GM19193 (cell line): ENCODE data around the gene NOB1.

Experiments used
- POLR2A ChIP-seq: IDR thresholded peaks from 4 replicates; pipeline ENCODE4 v1.6.1; 2011; ENCODE audit not compliant: insufficient read depth, insufficient read length; ENCODE audit errors: extremely low read depth

The NOB1 gene

GRCh38 chr16:69768666-69769065 is 13.9 kb upstream of the NOB1 start:
- TF ChIP-seq POLR2A, result no peak

DNA sequence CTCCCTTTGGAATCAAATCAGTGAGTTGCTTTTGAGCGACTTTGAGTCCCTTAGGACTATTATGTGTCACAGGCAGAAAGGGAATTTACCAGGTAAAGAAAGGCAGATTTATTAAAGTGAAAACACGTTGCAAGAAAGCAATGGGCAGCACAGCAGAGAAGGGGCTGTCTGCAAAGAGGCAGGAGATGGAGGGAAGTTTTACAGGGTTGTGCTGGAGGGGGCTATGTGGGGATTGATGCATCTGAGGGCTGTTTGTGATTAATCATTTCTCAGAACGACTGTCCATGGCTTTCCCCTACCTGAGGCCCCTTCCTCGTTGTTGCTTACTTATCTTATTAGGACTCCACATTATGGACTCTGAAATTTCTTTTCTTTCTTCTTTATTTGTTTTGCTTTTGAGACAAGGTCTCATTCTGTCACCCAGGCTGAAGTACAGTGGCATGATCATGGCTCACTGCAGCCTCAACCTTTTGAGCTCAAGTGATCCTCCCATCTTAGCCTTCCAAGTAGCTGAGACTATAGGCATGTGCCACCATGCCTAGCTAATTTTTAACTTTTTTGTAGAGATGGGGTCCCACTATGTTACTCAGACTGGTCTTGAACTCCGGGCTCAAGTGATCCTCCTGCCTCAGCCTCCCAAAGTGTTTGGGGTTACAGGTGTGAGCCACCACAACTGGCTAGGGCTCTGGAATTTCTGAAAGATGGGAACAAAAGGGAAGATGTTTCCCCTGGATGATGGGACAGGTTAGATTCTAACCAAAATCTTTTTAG is 12.9 kb upstream of the NOB1 start:
- TF ChIP-seq POLR2A, result no peak

GRCh38 chr16:69763599-69763942 is 8.8 kb upstream of the NOB1 start:
- no peak for TF ChIP-seq POLR2A

DNA sequence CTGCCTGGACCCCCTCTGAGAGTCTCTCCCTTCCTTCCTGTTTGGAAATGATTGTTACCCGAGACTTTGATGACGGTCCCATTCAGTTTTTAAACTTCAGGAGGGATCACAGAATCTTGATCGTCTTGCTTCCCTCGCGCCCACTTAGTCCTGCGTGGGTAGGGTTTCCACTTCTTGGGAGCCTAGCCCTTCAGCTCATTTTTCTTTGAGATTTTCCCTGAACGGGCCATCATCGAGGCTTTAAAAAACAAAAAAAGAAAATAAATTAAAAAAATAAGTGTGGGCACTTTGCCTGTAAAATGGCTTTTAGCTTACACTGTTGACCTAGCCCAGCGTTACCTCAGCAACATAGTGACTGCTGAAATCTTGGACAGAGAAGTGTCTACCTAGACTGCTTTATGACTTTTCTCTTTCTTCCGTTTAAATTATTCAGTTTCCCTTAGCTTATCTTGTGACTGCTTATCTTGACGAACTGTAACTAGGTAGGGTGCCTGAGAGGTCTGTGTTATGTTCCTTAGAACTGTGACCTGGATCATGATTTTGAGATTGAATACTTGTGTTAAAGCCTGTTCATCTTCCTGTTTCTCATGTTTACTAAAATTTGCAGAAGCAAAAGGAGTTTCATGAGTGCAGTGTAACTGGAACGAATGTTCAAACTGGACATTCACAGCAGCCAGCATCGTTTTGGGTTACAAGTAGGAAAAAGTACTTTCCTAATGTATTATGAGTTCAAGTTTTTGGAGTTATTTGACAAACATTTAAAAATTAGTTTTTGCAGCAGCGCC is 8.3 kb upstream of the NOB1 start:
- TF ChIP-seq POLR2A, result no peak

DNA sequence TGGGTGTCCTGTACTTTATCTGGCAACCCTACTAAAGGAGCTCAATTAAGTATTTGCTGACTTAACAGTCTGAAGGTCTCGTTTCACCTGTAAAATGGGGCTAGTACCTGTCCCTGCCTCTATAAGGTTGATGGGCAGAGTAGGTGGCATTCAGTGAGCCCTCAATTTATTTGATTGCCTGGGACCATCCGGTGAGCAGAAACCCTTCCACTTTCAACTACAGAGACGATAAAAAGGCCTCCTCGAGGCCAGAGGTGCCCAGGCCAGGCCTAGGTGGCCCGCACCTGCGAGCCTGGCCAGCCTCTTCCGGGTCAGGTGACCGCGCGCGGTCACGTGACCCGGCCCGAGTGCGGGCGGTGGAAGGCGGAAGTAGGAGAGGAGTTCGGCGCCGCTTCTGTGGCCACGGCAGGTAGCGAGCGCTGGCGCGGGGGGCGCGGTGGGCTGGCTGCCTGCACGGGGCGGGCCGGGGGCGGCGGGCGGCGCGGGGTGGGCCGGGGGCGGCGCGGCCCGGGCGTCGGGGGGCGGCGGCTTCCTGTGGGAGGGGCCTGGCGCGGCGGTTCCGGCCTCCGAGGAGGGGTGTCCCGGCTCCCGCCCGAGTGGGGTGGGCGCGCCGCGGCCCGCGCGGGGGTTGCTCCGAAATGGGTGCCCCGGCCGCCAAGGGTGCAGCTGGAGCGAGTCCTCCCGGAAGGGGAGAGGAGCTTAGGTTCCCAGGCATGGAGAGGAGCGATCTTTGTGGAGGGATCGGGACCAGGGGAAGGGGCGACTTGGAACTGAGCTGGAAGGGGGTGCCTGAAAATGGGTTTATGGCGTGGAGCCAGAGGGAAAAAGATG is 7.5 kb upstream of the NOB1 start, which contains the start of gene WWP2:
Gene WWP2, plus strand, starts transcription at position 350 of the 831 bp plus-strand sequence. CDS start 24,679 bp downstream, outside the sequence.
- peak; percentile 93 for TF ChIP-seq POLR2A

DNA sequence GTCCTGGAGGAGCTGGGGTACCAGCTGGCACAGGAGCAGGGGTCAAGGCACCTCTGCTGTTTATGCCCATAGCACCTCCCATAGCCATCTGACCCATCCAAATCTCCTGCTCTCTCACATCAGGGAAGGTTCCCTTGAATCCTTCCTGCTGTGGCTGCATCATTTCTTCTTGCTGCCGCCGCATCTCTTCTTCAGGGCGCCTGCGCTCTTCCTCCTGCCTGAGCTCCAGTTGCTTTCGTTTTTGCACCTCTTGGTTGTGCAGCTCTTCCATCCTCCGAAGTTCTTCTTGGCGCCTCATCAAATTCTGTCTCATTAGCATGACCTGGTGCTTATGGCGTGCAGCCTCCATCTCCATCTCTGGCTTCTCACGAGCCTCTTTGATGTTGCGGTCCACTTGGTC is 2.0 kb upstream of the NOB1 start:
- TF ChIP-seq POLR2A, result no peak

DNA sequence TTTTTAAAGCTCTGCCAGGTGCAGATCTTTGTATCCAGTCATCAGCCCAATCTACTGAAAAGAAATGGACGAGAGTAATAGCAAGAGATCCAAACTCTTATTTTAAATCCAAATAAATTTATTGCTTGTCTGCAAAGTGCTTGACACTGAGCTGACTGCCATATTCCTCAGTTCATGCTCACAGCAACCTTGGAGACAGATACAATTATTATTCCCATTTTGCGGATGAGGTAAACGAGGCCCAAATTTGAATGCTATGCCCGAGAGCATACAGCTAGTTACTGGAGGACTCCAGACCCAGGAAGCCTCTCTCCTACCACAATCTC is 620 bp downstream of the NOB1 start:
- no peak for TF ChIP-seq POLR2A

GRCh38 chr16:69748694-69749345 is 5.9 kb downstream of the NOB1 start:
- no peak for TF ChIP-seq POLR2A

- no peak for TF ChIP-seq POLR2A
Observed at GRCh38 chr16:69747115-69747514, 7.6 kb downstream of the NOB1 start.

GRCh38 chr16:69745959-69746358 is 8.8 kb downstream of the NOB1 start:
- TF ChIP-seq POLR2A, result no peak

DNA sequence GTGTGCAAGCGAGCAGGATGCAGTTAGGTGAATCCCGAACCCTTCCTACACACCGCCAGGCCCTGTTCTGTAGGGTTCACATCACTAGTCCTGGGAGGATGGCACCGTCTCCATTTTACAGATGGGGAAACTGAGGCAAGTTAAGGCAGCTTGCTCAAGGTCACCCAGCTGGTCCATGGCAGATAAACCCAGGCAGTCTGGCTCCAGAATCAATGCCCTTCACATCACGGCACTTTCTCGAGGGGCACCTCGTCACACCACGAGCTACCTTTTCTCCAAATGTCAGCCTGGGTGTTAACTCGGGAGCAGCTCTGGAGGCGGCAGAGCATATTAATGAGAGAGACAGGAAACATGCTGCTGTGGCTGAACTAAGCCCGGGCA is 9.5 kb downstream of the NOB1 start:
- TF ChIP-seq POLR2A, result no peak

GRCh38 chr16:69744363-69745231 is 10.1 kb downstream of the NOB1 start:
- no peak for TF ChIP-seq POLR2A

DNA sequence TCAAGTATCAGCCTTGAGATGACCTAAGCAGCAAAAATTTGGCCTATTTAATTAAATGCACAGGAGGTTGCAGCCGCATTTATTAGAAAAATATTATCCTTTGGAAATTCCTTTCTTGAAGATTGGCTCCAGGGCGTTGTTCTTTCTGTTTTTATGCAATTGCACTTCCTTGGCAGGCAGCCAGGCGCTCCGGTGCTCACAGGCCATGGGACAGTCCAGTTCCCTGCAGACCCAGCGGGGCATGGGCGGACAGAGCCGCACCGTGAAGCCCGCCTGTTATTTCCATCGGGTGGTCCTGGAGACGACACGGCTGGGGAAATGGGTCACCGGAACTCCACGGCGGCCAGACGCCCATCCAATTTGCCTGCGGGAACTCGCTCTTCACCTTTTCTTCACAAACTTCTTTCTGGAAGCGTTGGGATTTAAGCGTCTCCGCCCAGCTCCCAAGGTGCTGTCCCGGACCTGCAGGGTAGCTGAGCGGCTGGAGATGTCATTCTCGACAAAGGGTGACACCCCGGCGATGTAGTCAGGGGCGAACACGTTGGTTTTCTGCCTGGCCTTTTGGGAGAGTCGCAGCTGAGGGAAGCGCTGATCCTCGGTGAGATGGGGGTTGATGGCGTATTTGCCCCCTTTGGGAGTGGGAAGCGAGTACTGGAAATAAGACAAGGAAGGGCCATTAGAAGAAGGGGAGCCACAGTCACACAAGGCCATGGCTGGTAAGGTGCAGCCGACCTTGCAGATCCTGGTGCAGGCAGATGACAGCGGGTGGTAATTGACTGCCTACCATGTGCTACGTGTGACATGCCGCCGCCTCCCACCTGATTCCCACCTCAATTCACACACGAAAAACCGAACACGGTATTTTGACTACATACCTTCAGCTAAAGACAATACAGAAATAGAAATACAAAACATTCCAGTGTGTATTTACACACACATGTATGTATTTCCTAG is 12.5 kb downstream of the NOB1 start:
- TF ChIP-seq POLR2A, result no peak

GRCh38 chr16:69741519-69741918 is 13.2 kb downstream of the NOB1 start:
- no peak for TF ChIP-seq POLR2A

- no peak for TF ChIP-seq POLR2A
Observed at GRCh38 chr16:69732101-69732500, 22.6 kb downstream of the NOB1 start.
